Measurements from ENCODE around the gene TYSND1.
"Not testable (repeated sequence)": the region's sequence is repeated elsewhere in the genome, so short reads cannot be mapped to it uniquely, and the experiment has no call there.

Gene TYSND1

DNA sequence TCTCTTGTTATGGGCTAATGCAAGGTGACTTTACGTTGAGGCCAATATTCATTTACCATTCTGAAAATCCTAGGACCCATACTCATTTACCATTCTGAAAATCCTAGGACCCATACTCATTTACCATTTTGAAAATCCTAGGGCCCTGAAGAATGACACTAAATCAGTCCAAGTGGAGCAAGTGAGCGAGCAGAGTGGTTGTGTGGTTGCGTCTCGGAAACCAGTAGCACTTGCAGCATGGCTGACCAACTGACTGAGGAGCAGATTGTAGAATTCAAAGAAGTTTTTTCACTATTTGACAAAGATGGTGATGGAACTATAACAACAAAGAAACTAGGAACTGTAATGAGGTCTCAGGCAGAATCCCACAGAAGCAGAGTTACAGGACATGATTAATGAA lies 16.9 kb upstream of the TYSND1 start:
- TF ChIP-seq CTCF (conservative IDR thresholded peaks at IDR 0.05; ENCODE audit: low read depth, low read length): no peak
- peaks cover 17% of the 10 kb centered on the region for H4K20me1 ChIP-seq (ENCODE audit: insufficient read depth)
- peaks cover 5% of the 10 kb centered on the region; the same call in 1 of the 2 replicates for H3K36me3 ChIP-seq (ENCODE audit: insufficient read depth)
- H3K4me3 ChIP-seq (IDR thresholded peaks at IDR 0.05; ENCODE audit: insufficient read depth, low read depth, low read length): no peak overlapping the region
- no peak overlapping the region for H3K27ac ChIP-seq
- H3K4me1 ChIP-seq (ENCODE audit: low read depth, poor library complexity, severe bottlenecking): peaks cover 48% of the 10 kb centered on the region
- peaks cover 67% of the 10 kb centered on the region for H3K79me2 ChIP-seq (ENCODE audit: insufficient read depth, low read depth)
- H3K4me2 ChIP-seq: peak overlapping the region; percentile 2; the same call in 1 of the 2 replicates
- no peak overlapping the region for H3K9ac ChIP-seq
- H3K27me3 ChIP-seq (ENCODE audit: insufficient read depth, low read depth): no peaks in the 10 kb centered on the region
- H2AFZ ChIP-seq (ENCODE audit: low read depth): no peak overlapping the region

GRCh38 chr10:70162892-70163201 lies 16.3 kb upstream of the TYSND1 start:
- H3K4me1 ChIP-seq (ENCODE audit: low read depth, poor library complexity, severe bottlenecking): peaks cover 42% of the 10 kb centered on the region
- peaks cover 5% of the 10 kb centered on the region; the same call in 1 of the 2 replicates for H3K36me3 ChIP-seq (ENCODE audit: insufficient read depth)
- H3K27ac ChIP-seq: no peak overlapping the region
- no peaks in the 10 kb centered on the region for H3K27me3 ChIP-seq (ENCODE audit: insufficient read depth, low read depth)
- H3K79me2 ChIP-seq (ENCODE audit: insufficient read depth, low read depth): peaks cover 61% of the 10 kb centered on the region
- H3K4me2 ChIP-seq: peak overlapping the region; percentile 2; the same call in 1 of the 2 replicates
- no peak overlapping the region for H2AFZ ChIP-seq (ENCODE audit: low read depth)
- H4K20me1 ChIP-seq (ENCODE audit: insufficient read depth): peaks cover 17% of the 10 kb centered on the region
- TF ChIP-seq CTCF (conservative IDR thresholded peaks at IDR 0.05; ENCODE audit: low read depth, low read length): no peak
- H3K4me3 ChIP-seq (IDR thresholded peaks at IDR 0.05; ENCODE audit: insufficient read depth, low read depth, low read length): no peak overlapping the region
- no peak overlapping the region for H3K9ac ChIP-seq

GRCh38 chr10:70162151-70162891 lies 15.8 kb upstream of the TYSND1 start:
- Histone ChIP-seq H3K79me2 (ENCODE audit: insufficient read depth, low read depth) (peaks cover 56% of the 10 kb centered on the region), H3K4me2 (peak overlapping the region; percentile 2; the same call in 1 of the 2 replicates), H4K20me1 (ENCODE audit: insufficient read depth) (peaks cover 17% of the 10 kb centered on the region), H3K27me3 (ENCODE audit: insufficient read depth, low read depth) (no peaks in the 10 kb centered on the region), H3K9ac (no peak overlapping the region), H3K4me3 (IDR thresholded peaks at IDR 0.05; ENCODE audit: insufficient read depth, low read depth, low read length) (no peak overlapping the region), H3K4me1 (ENCODE audit: low read depth, poor library complexity, severe bottlenecking) (peaks cover 37% of the 10 kb centered on the region), H3K27ac (no peak overlapping the region), H2AFZ (ENCODE audit: low read depth) (no peak overlapping the region), H3K36me3 (ENCODE audit: insufficient read depth) (peaks cover 5% of the 10 kb centered on the region; the same call in 1 of the 2 replicates)
- no peak for TF ChIP-seq CTCF (conservative IDR thresholded peaks at IDR 0.05; ENCODE audit: low read depth, low read length)

DNA sequence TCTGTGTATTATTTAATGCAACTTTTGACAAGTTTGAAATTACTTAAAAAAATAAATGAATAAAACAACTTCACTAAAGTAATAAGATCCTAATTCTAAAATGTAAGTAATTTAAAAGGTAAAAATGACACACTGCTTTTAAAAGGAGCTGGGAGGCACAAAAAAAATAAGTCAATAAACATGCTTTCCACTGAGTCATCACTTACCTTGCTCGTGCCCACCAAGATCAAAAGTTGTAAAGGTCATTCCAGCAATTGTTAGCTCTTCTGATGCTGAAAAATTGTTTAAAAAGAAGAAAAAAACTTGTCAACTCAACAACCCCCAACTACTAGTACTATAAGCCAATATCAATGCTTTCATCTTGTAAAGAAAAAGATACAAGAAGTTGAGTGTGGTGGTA lies 14.3 kb upstream of the TYSND1 start:
- Histone ChIP-seq H3K79me2 (ENCODE audit: insufficient read depth, low read depth) (peaks cover 40% of the 10 kb centered on the region), H3K4me2 (no peak overlapping the region), H3K36me3 (ENCODE audit: insufficient read depth) (peaks cover 17% of the 10 kb centered on the region; the same call in 1 of the 2 replicates)

DNA sequence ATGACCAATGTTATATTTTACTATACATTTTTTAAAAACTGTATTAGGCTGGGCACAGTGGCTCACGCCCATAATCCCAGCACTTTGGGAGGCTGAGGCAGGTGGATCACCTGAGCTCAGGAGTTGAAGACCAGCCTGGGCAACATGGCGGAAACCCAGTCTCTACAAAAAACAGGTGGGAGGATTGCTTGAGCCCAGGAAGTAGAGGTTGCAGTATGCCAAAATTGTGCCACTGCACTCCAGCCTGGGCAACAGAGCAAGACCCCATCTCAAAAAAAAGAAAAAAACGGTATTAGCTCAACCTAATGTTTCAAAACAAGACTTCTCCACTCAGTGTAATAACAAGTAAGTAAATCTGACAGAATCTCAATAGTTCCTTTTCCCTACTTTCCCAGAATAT lies 12.9 kb upstream of the TYSND1 start:
- not testable (repeated sequence) for H3K4me2 ChIP-seq; H3K27ac ChIP-seq; H3K9ac ChIP-seq; H3K27me3 ChIP-seq (ENCODE audit: insufficient read depth, low read depth); H3K4me3 ChIP-seq (IDR thresholded peaks at IDR 0.05; ENCODE audit: insufficient read depth, low read depth, low read length); H2AFZ ChIP-seq (ENCODE audit: low read depth); H4K20me1 ChIP-seq (ENCODE audit: insufficient read depth)
- H3K36me3 ChIP-seq (ENCODE audit: insufficient read depth): peaks cover 17% of the 10 kb centered on the region; the same call in 1 of the 2 replicates
- H3K4me1 ChIP-seq (ENCODE audit: low read depth, poor library complexity, severe bottlenecking): peaks cover 25% of the 10 kb centered on the region
- H3K79me2 ChIP-seq (ENCODE audit: insufficient read depth, low read depth): peaks cover 28% of the 10 kb centered on the region

More for the DNA sequence above, 14.3 kb upstream of the TYSND1 start:
- H4K20me1 ChIP-seq (ENCODE audit: insufficient read depth): peaks cover 11% of the 10 kb centered on the region; the same call in 1 of the 2 replicates
- H3K4me3 ChIP-seq (IDR thresholded peaks at IDR 0.05; ENCODE audit: insufficient read depth, low read depth, low read length): no peak overlapping the region
- no peak overlapping the region for H2AFZ ChIP-seq (ENCODE audit: low read depth)
- peaks cover 34% of the 10 kb centered on the region for H3K4me1 ChIP-seq (ENCODE audit: low read depth, poor library complexity, severe bottlenecking)
- TF ChIP-seq CTCF (conservative IDR thresholded peaks at IDR 0.05; ENCODE audit: low read depth, low read length): no peak
- H3K27ac ChIP-seq: no peak overlapping the region
- H3K9ac ChIP-seq: no peak overlapping the region
- H3K27me3 ChIP-seq (ENCODE audit: insufficient read depth, low read depth): no peaks in the 10 kb centered on the region
